Measurements from ENCODE around the gene UTP3.

DNA sequence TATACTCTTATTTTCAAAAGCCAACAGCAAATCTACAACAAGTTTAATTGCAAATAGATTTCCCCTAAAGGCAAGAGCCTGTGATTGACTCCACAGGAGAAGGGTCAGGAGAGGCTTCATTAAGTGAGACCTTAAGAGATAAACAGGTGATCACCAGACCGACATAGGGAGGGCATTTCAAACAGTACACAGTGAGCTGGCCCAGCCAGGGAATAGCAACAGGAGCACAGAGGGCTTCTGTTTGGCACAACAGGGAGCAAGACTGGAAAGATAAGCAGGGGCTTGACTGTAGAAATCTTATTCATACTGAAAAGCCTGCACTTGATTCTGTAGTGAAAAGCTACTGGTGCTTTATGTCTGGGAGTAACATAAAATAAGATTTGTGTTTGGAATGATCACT is 37.3 kb downstream of the UTP3 start:
- TF ChIP-seq CTCF (IDR thresholded peaks at IDR 0.05; ENCODE audit: low read depth, low read length, missing input control): no peak
- TF ChIP-seq TAF1 (conservative IDR thresholded peaks at IDR 0.05): no peak
- TF ChIP-seq ATF3 (IDR thresholded peaks at IDR 0.05): no peak
- no peak for TF ChIP-seq YY1 (IDR thresholded peaks at IDR 0.05)
- TF ChIP-seq, protein P1, sequence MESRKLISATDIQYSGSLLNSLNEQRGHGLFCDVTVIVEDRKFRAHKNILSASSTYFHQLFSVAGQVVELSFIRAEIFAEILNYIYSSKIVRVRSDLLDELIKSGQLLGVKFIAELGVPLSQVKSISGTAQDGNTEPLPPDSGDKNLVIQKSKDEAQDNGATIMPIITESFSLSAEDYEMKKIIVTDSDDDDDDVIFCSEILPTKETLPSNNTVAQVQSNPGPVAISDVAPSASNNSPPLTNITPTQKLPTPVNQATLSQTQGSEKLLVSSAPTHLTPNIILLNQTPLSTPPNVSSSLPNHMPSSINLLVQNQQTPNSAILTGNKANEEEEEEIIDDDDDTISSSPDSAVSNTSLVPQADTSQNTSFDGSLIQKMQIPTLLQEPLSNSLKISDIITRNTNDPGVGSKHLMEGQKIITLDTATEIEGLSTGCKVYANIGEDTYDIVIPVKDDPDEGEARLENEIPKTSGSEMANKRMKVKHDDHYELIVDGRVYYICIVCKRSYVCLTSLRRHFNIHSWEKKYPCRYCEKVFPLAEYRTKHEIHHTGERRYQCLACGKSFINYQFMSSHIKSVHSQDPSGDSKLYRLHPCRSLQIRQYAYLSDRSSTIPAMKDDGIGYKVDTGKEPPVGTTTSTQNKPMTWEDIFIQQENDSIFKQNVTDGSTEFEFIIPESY (IDR thresholded peaks at IDR 0.05): no peak
- TF ChIP-seq MAX (IDR thresholded peaks at IDR 0.05): no peak
